Measurements from ENCODE around the gene GRXCR2. TPM values are rescaled to one million over a fixed set of nuclear protein-coding genes. Genes with fewer than 3 reads are reported as not detected.

Gene GRXCR2
- total RNA-seq, 1 donor from 2014 or later = not detected

DNA sequence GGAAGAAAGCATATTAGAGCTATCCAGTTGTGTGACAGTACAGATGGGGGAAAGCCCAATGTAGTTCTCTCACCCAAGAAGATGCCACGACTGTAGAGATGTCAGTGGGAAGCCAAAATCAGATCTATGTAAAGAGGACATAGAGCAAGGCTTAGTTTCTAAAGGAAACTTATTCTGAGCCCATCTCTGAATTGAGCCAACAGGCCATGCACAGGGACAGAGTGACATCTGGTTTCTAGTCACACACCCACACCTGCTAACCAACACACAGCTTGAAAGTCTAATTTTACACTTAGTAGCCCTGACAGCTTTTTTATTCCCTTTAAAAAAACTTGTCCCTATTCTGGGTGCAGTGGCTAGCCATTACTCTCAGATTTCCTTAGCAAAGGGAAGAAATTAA, 59.9 kb downstream of the GRXCR2 start:
- H3K36me3 ChIP-seq = peaks cover 0 to 35% of the 10 kb centered on the region in 2 donors
- DNase-seq (ENCODE audit: low spot score in 2 of 2) = no peak
- TF ChIP-seq, protein P1, sequence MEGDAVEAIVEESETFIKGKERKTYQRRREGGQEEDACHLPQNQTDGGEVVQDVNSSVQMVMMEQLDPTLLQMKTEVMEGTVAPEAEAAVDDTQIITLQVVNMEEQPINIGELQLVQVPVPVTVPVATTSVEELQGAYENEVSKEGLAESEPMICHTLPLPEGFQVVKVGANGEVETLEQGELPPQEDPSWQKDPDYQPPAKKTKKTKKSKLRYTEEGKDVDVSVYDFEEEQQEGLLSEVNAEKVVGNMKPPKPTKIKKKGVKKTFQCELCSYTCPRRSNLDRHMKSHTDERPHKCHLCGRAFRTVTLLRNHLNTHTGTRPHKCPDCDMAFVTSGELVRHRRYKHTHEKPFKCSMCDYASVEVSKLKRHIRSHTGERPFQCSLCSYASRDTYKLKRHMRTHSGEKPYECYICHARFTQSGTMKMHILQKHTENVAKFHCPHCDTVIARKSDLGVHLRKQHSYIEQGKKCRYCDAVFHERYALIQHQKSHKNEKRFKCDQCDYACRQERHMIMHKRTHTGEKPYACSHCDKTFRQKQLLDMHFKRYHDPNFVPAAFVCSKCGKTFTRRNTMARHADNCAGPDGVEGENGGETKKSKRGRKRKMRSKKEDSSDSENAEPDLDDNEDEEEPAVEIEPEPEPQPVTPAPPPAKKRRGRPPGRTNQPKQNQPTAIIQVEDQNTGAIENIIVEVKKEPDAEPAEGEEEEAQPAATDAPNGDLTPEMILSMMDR (IDR thresholded peaks at IDR 0.05) = no peak
- no peaks in the 10 kb centered on the region for H3K4me1 ChIP-seq
- intact Hi-C loops (cut with DNase I) = no loop called here
- no peaks in the 10 kb centered on the region for H3K9me3 ChIP-seq
- H3K27ac ChIP-seq = no peak overlapping the region
- H3K4me3 ChIP-seq = no peak overlapping the region
- no peaks in the 10 kb centered on the region for H3K27me3 ChIP-seq

DNA sequence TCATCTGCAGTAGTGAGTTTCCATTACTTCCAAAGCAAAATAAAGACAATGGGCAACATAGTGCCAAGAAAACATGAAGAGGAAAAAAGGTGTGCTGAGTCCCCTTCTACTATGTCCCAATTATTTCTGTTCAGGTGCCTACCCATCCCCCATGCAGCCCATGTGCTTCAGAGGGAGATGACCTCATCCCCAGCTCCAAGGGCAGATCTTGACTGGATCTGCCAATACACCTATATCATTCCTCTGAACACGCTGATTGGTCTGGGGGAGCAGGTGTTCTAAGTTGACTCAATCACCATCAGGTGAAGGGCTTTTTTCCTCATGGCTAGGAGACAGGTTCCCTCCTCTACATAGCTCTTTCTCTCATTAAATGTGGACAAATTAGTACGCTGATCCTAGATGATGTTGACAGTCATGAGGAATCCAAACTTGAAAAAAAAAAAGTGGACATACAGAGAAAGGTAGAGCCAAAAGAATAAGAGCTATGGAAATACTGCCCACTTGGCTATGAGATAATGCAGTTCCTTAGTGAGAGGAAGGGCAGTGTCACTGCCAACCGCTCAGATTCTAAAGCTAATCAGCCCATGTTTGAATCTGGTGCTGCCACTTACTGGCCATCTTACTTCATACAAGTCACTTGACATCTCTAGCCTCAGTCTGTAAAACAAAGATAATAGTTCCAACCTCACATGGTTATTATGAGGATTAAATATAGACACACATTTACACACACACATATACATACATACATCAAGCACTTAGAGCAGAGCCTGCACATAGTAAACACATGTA, 60.8 kb downstream of the GRXCR2 start:
- intact Hi-C loops (cut with DNase I) = no loop called here
- Histone ChIP-seq H3K36me3 (peaks cover 0 to 36% of the 10 kb centered on the region in 2 donors), H3K9me3 (no peaks in the 10 kb centered on the region), H3K27me3 (no peaks in the 10 kb centered on the region), H3K27ac (no peak overlapping the region), H3K4me1 (no peaks in the 10 kb centered on the region), H3K4me3 (no peak overlapping the region)
- TF ChIP-seq, protein P1 (IDR thresholded peaks at IDR 0.05) = no peak
- no peak for DNase-seq (ENCODE audit: low spot score in 2 of 2)

Other genes starting within 250 kb of the GRXCR2 start
- gene PRELID2, start 37.7 kb downstream of the GRXCR2 start, total RNA-seq = 23.5 TPM
- gene SH3RF2, start 63.6 kb upstream of the GRXCR2 start, total RNA-seq = 50.6 TPM
- not detected for gene PLAC8L1, start 232.6 kb upstream of the GRXCR2 start, total RNA-seq